Measurements from ENCODE around the gene ZC3HAV1.

Gene ZC3HAV1

GRCh38 chr7:139109188-139109982 lies at the start of gene ZC3HAV1:
ZC3HAV1 (minus strand) TSS chr7:139109720; CDS start chr7:139109331, 389 bp downstream.
- Histone ChIP-seq H3K36me3 (replicated peaks; ENCODE audit: insufficient read depth, low read length) (no peaks in the 10 kb centered on the region; the same call in 1 of the 2 replicates), H3K4me2 (ENCODE audit: low read depth, low read length) (peak within 1 kb of the TSS; percentile 85), H2AFZ (ENCODE audit: low read length) (peak within 1 kb of the TSS; percentile 92), H3K27me3 (replicated peaks; ENCODE audit: insufficient read depth, low read length) (peaks cover 26% of the 10 kb centered on the region), H3K27ac (ENCODE audit: low read length) (peak within 1 kb of the TSS; percentile 88), H3K4me3 (ENCODE audit: low read length) (peak within 1 kb of the TSS; percentile 97), H3K9ac (ENCODE audit: low read length) (peak within 1 kb of the TSS; percentile 83), H3K4me1 (ENCODE audit: low read length) (0 out of 2 replicates have a peak, but pooled peaks cover 4% of the 10 kb centered on the region), H3K79me2 (ENCODE audit: low read length) (peaks cover 49% of the 10 kb centered on the region), H3K9me3 (replicated peaks; ENCODE audit: insufficient read depth, low read length) (no peaks in the 10 kb centered on the region), H4K20me1 (ENCODE audit: insufficient read depth, low read length) (0 out of 2 replicates have a peak, but pooled peaks cover 3% of the 10 kb centered on the region), H3F3A (ENCODE audit: insufficient read depth, low read length) (peaks cover 42% of the 10 kb centered on the region), H3K9me2 (replicated peaks; ENCODE audit: insufficient read depth, low read length) (no peaks in the 10 kb centered on the region)
- no peak; the same call in none of the 2 replicates for TF ChIP-seq CTCF (IDR thresholded peaks at IDR 0.05; ENCODE audit: low read length)
- no peak for TF ChIP-seq EZH2phosphoT487 (IDR thresholded peaks at IDR 0.05; ENCODE audit: low read length)
- no peak for TF ChIP-seq EZH2 (optimal IDR thresholded peaks at IDR 0.05; ENCODE audit: low read depth, low read length)
- peak; percentile 97 for DNase-seq

- Histone ChIP-seq H3K36me3 (replicated peaks; ENCODE audit: insufficient read depth, low read length) (no peaks in the 10 kb centered on the region), H3K9me3 (replicated peaks; ENCODE audit: insufficient read depth, low read length) (no peaks in the 10 kb centered on the region), H3K4me1 (ENCODE audit: low read length) (no peaks in the 10 kb centered on the region), H3K4me2 (ENCODE audit: low read depth, low read length) (no peak overlapping the region), H3K9me2 (replicated peaks; ENCODE audit: insufficient read depth, low read length) (no peaks in the 10 kb centered on the region), H3K4me3 (ENCODE audit: low read length) (no peak overlapping the region), H2AFZ (ENCODE audit: low read length) (no peak overlapping the region), H3F3A (ENCODE audit: insufficient read depth, low read length) (no peaks in the 10 kb centered on the region), H3K27me3 (replicated peaks; ENCODE audit: insufficient read depth, low read length) (no peaks in the 10 kb centered on the region), H3K9ac (ENCODE audit: low read length) (no peak overlapping the region), H3K79me2 (ENCODE audit: low read length) (no peaks in the 10 kb centered on the region), H4K20me1 (ENCODE audit: insufficient read depth, low read length) (no peaks in the 10 kb centered on the region), H3K27ac (ENCODE audit: low read length) (no peak overlapping the region)
- DNase-seq: no peak
- TF ChIP-seq CTCF (IDR thresholded peaks at IDR 0.05; ENCODE audit: low read length): no peak
- TF ChIP-seq EZH2 (optimal IDR thresholded peaks at IDR 0.05; ENCODE audit: low read depth, low read length): no peak
- no peak for TF ChIP-seq EZH2phosphoT487 (IDR thresholded peaks at IDR 0.05; ENCODE audit: low read length)
Observed at GRCh38 chr7:139153832-139154231, 44.3 kb upstream of the ZC3HAV1 start.

GRCh38 chr7:139152149-139152548 lies 42.6 kb upstream of the ZC3HAV1 start:
- Histone ChIP-seq H3K36me3 (replicated peaks; ENCODE audit: insufficient read depth, low read length) (no peaks in the 10 kb centered on the region), H3K4me2 (ENCODE audit: low read depth, low read length) (no peak overlapping the region), H3K9me2 (replicated peaks; ENCODE audit: insufficient read depth, low read length) (no peaks in the 10 kb centered on the region), H3K9me3 (replicated peaks; ENCODE audit: insufficient read depth, low read length) (no peaks in the 10 kb centered on the region), H3K4me1 (ENCODE audit: low read length) (no peaks in the 10 kb centered on the region), H3K27ac (ENCODE audit: low read length) (no peak overlapping the region), H3K79me2 (ENCODE audit: low read length) (no peaks in the 10 kb centered on the region), H3F3A (ENCODE audit: insufficient read depth, low read length) (no peaks in the 10 kb centered on the region), H3K4me3 (ENCODE audit: low read length) (no peak overlapping the region), H2AFZ (ENCODE audit: low read length) (no peak overlapping the region), H3K9ac (ENCODE audit: low read length) (no peak overlapping the region), H4K20me1 (ENCODE audit: insufficient read depth, low read length) (no peaks in the 10 kb centered on the region), H3K27me3 (replicated peaks; ENCODE audit: insufficient read depth, low read length) (no peaks in the 10 kb centered on the region)
- TF ChIP-seq CTCF (IDR thresholded peaks at IDR 0.05; ENCODE audit: low read length) (no peak), EZH2 (optimal IDR thresholded peaks at IDR 0.05; ENCODE audit: low read depth, low read length) (no peak), EZH2phosphoT487 (IDR thresholded peaks at IDR 0.05; ENCODE audit: low read length) (no peak)
- no peak for DNase-seq

Data from MM.1S (cell line).